Suprapubic skin (tissue), 4 donors: Measurements from ENCODE around the gene CD93.

Experiments
- CTCF ChIP-seq, 2 donors: fragments of 200-600 bp in 1 of 2; fragments of 450-650 bp in 1 of 2; sonication (generic) in 1 of 2; IDR thresholded peaks; one replicate each; pipeline ENCODE4 v1.5.1; 2016 to 2019; ENCODE audit warnings: antibody characterized with exemption in 2 of 2, mild to moderate bottlenecking in 1 of 2, moderate library complexity in 1 of 2
- EP300 ChIP-seq: sonication (generic); formaldehyde crosslinking; IDR thresholded peaks from one replicate; pipeline ENCODE4 v1.6.1; 2017; ENCODE audit warnings: antibody characterized with exemption
- POLR2A ChIP-seq, 2 donors: fragments of 450-650 bp; IDR thresholded peaks; one replicate each; pipeline ENCODE4 v1.6.1; 2017; ENCODE audit warnings: antibody characterized with exemption in 2 of 2, mild to moderate bottlenecking in 2 of 2, moderate library complexity in 2 of 2
- POLR2AphosphoS5 ChIP-seq, 3 donors: sonication (generic); formaldehyde crosslinking; IDR thresholded peaks; one replicate each; pipeline ENCODE4 v1.6.1; 2017; ENCODE audit warnings: antibody characterized with exemption in 3 of 3

GRCh38 chr20:23112595-23112994 is 26.5 kb upstream of the CD93 start:
- TF ChIP-seq CTCF (IDR thresholded peaks at IDR 0.05) (no peak), EP300 (no peak), POLR2A (IDR thresholded peaks at IDR 0.05) (no peak), POLR2AphosphoS5 (IDR thresholded peaks at IDR 0.05) (no peak)
